BJ (cell line): Measurements from ENCODE around the gene MPPED1. TPM values are rescaled to one million over a fixed set of nuclear protein-coding genes. Genes with fewer than 3 reads are reported as not detected.

Source experiments
- CTCF ChIA-PET: fragments of 350-600 bp; formaldehyde crosslinking; extraction: SDS; loops from one replicate; lab custom pipeline; 2021; ENCODE audit warnings: antibody characterized with exemption, inconsistent platforms; lab: Yijun Ruan, JAX
- POLR2A ChIA-PET: fragments of 300-600 bp; sonication (Branson Sonifier 250); formaldehyde crosslinking; extraction: SDS; loops from one replicate; lab custom pipeline; 2021; ENCODE audit warnings: antibody characterized with exemption; lab: Charles Lee
- DNase-seq: peaks from one replicate; pipeline ENCODE4 v3.0.0-alpha.2; 2011; ENCODE audit warnings: low read depth
- H3K27me3 ChIP-seq: 2 replicates; pipeline ENCODE4 v1.6.0; 2011; ENCODE audit warnings: low read length; ENCODE audit not compliant: control insufficient read depth, insufficient read depth
- H3K36me3 ChIP-seq: 2 replicates; pipeline ENCODE4 v1.5.1; 2011; ENCODE audit warnings: low read length; ENCODE audit not compliant: control insufficient read depth, insufficient read depth
- H3K4me3 ChIP-seq: 2 replicates; pipeline ENCODE4 v1.5.1; 2011; ENCODE audit warnings: low read depth, mild to moderate bottlenecking, control low read depth, low read length
- polyA plus RNA-seq: library from polyadenylated mRNA; depleted of rRNA; stranded (reverse); fragments of >200 nt; gene quantifications from 2 replicates; pipeline ENCODE4 v1.2.3, GENCODE V29; 2011
- TF ChIP-seq, protein P1 (sequence below): IDR thresholded peaks from 2 replicates; pipeline ENCODE4 v1.5.1; 2011; ENCODE audit warnings: low read depth, mild to moderate bottlenecking, control low read depth, inconsistent platforms, low read length, moderate library complexity; ENCODE audit not compliant: insufficient read depth

Gene MPPED1
- polyA plus RNA-seq, 1 experiment = not detected

DNA sequence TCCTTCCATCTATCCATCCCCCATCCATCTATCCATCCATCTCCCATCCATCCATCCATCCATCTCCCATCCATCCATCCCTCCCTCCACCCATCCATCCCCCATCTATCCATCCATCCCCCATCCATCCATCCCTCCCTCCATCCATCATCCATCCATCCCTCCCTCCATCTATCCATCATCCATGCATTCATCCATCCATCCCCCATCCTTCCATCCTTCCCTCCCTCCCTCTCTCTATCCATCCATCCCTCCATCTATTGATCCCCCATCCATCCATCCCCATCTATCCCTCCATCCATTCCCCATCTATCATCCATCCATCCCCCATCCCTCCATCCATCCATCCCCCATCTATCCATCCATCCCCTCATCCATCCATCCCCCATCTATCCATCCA is 96.7 kb downstream of the MPPED1 start:
- DNase-seq = no peak
- no peaks in the 10 kb centered on the region for H3K27me3 ChIP-seq
- TF ChIP-seq, protein P1, sequence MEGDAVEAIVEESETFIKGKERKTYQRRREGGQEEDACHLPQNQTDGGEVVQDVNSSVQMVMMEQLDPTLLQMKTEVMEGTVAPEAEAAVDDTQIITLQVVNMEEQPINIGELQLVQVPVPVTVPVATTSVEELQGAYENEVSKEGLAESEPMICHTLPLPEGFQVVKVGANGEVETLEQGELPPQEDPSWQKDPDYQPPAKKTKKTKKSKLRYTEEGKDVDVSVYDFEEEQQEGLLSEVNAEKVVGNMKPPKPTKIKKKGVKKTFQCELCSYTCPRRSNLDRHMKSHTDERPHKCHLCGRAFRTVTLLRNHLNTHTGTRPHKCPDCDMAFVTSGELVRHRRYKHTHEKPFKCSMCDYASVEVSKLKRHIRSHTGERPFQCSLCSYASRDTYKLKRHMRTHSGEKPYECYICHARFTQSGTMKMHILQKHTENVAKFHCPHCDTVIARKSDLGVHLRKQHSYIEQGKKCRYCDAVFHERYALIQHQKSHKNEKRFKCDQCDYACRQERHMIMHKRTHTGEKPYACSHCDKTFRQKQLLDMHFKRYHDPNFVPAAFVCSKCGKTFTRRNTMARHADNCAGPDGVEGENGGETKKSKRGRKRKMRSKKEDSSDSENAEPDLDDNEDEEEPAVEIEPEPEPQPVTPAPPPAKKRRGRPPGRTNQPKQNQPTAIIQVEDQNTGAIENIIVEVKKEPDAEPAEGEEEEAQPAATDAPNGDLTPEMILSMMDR = no peak
- CTCF ChIA-PET = no interaction called here
- H3K4me3 ChIP-seq = no peak overlapping the region
- POLR2A ChIA-PET = no interaction called here
- H3K36me3 ChIP-seq = no peaks in the 10 kb centered on the region

- POLR2A ChIA-PET = no interaction called here
- TF ChIP-seq, protein P1 = no peak
- DNase-seq = no peak
- no peaks in the 10 kb centered on the region for H3K36me3 ChIP-seq
- H3K27me3 ChIP-seq = no peaks in the 10 kb centered on the region
- H3K4me3 ChIP-seq = no peak overlapping the region
- CTCF ChIA-PET = interaction anchor here (0.6 kb wide), 1 partner anchor 159 kb away, joined by 3 read pairs; no protein-coding TSS in a partner anchor
These were observed 97.5 kb downstream of the MPPED1 start for GRCh38 chr22:43509337-43509736.

GRCh38 chr22:43510281-43511070 is 98.7 kb downstream of the MPPED1 start:
- DNase-seq = no peak
- CTCF ChIA-PET = no interaction called here
- Histone ChIP-seq H3K4me3 (no peak overlapping the region), H3K27me3 (no peaks in the 10 kb centered on the region), H3K36me3 (no peaks in the 10 kb centered on the region)
- TF ChIP-seq, protein P1 = no peak
- POLR2A ChIA-PET = no interaction called here

GRCh38 chr22:43511276-43511910 is 99.6 kb downstream of the MPPED1 start:
- POLR2A ChIA-PET = no interaction called here
- Histone ChIP-seq H3K27me3 (no peaks in the 10 kb centered on the region), H3K4me3 (no peak overlapping the region), H3K36me3 (no peaks in the 10 kb centered on the region)
- CTCF ChIA-PET = no interaction called here
- TF ChIP-seq, protein P1 = no peak
- DNase-seq = no peak

- TF ChIP-seq, protein P1 = no peak
- CTCF ChIA-PET = no interaction called here
These were observed 100.5 kb downstream of the MPPED1 start for GRCh38 chr22:43512279-43512678.

More at GRCh38 chr22:43512279-43512678, 100.5 kb downstream of the MPPED1 start:
- Histone ChIP-seq H3K4me3 (no peak overlapping the region), H3K27me3 (no peaks in the 10 kb centered on the region), H3K36me3 (no peaks in the 10 kb centered on the region)
- POLR2A ChIA-PET = no interaction called here
- no peak for DNase-seq
